ENCODE results near the gene TXNL1. TPM values are rescaled to one million over a fixed set of nuclear protein-coding genes. Genes with fewer than 3 reads are reported as not detected.
"Not testable (repeated sequence)": the region's sequence is repeated elsewhere in the genome, so short reads cannot be mapped to it uniquely, and the experiment has no call there.

TXNL1 gene
- 16.7 TPM for total RNA-seq

- DNase-seq (ENCODE audit: low read depth in 2 of 3, low spot score in 2 of 3), result peak; percentile 98 to 99 (median 98)
Observed at GRCh38 chr18:56638232-56639103, at the start of gene TXNL1. TSS of gene TXNL1 (minus strand) at chr18:56638592. CDS start at chr18:56638440, 152 bp downstream.

GRCh38 chr18:56684277-56684676, 45.9 kb upstream of the TXNL1 start:
- no peak for DNase-seq (ENCODE audit: low read depth in 2 of 3, low spot score in 2 of 3)

GRCh38 chr18:56678836-56679565, 40.6 kb upstream of the TXNL1 start:
- DNase-seq (ENCODE audit: low read depth in 2 of 3, low spot score in 2 of 3), result no peak

GRCh38 chr18:56676639-56677038, 38.2 kb upstream of the TXNL1 start:
- DNase-seq (ENCODE audit: low read depth in 2 of 3, low spot score in 2 of 3), result no peak

- no peak for DNase-seq (ENCODE audit: low read depth in 2 of 3, low spot score in 2 of 3)
Observed at GRCh38 chr18:56672981-56673380, 34.6 kb upstream of the TXNL1 start.

- no peak for DNase-seq (ENCODE audit: low read depth in 2 of 3, low spot score in 2 of 3)
Observed at GRCh38 chr18:56672391-56672790, 34.0 kb upstream of the TXNL1 start.

- DNase-seq (ENCODE audit: low read depth in 2 of 3, low spot score in 2 of 3), result no peak
Observed at GRCh38 chr18:56662902-56663301, 24.5 kb upstream of the TXNL1 start.

- no peak for DNase-seq (ENCODE audit: low read depth in 2 of 3, low spot score in 2 of 3)
Observed at GRCh38 chr18:56662502-56662901, 24.1 kb upstream of the TXNL1 start.

- no peak for DNase-seq (ENCODE audit: low read depth in 2 of 3, low spot score in 2 of 3)
Observed at GRCh38 chr18:56662063-56662408, 23.6 kb upstream of the TXNL1 start.

GRCh38 chr18:56661360-56662062, 23.1 kb upstream of the TXNL1 start:
- DNase-seq (ENCODE audit: low read depth in 2 of 3, low spot score in 2 of 3), result no peak

GRCh38 chr18:56660655-56661054, 22.3 kb upstream of the TXNL1 start:
- no peak for DNase-seq (ENCODE audit: low read depth in 2 of 3, low spot score in 2 of 3)

GRCh38 chr18:56659111-56659510, 20.7 kb upstream of the TXNL1 start:
- no peak for DNase-seq (ENCODE audit: low read depth in 2 of 3, low spot score in 2 of 3)

GRCh38 chr18:56658261-56658660, 19.9 kb upstream of the TXNL1 start:
- no peak for DNase-seq (ENCODE audit: low read depth in 2 of 3, low spot score in 2 of 3)

- DNase-seq (ENCODE audit: low read depth in 2 of 3, low spot score in 2 of 3), result not testable (repeated sequence)
Observed at GRCh38 chr18:56654280-56654679, 15.9 kb upstream of the TXNL1 start.

- DNase-seq (ENCODE audit: low read depth in 2 of 3, low spot score in 2 of 3), result peak in 1 of 3 donors; percentile 21
Observed at GRCh38 chr18:56652802-56653201, 14.4 kb upstream of the TXNL1 start.

GRCh38 chr18:56651771-56652092, 13.3 kb upstream of the TXNL1 start:
- no peak for DNase-seq (ENCODE audit: low read depth in 2 of 3, low spot score in 2 of 3)

- DNase-seq (ENCODE audit: low read depth in 2 of 3, low spot score in 2 of 3), result peak; percentile 84 to 99 (median 99)
Observed at GRCh38 chr18:56650944-56651770, 12.8 kb upstream of the TXNL1 start, which contains the start of gene WDR7. TSS of gene WDR7 (plus strand) at chr18:56651359. CDS start at chr18:56672516, 21,157 bp downstream.

GRCh38 chr18:56649996-56650395, 11.6 kb upstream of the TXNL1 start:
- DNase-seq (ENCODE audit: low read depth in 2 of 3, low spot score in 2 of 3), result no peak

GRCh38 chr18:56647951-56648893, 9.8 kb upstream of the TXNL1 start:
- no peak for DNase-seq (ENCODE audit: low read depth in 2 of 3, low spot score in 2 of 3)

Measured in hematopoietic multipotent progenitor cell (in vitro differentiated cells).